IPS-15b (cell line): ENCODE measurements around the gene MAT2B.

ENCODE experiments used
- H3K27me3 ChIP-seq: one replicate; pipeline ENCODE4 v1.6.1; 2013; ENCODE audit warnings: low read length; ENCODE audit not compliant: control insufficient read depth, insufficient read depth
- H3K36me3 ChIP-seq: one replicate; pipeline ENCODE4 v1.6.1; 2013; ENCODE audit warnings: low read length; ENCODE audit not compliant: control insufficient read depth, insufficient read depth
- H3K4me1 ChIP-seq: one replicate; pipeline ENCODE4 v1.6.1; 2013; ENCODE audit warnings: mild to moderate bottlenecking, low read length; ENCODE audit not compliant: control insufficient read depth, insufficient read depth
- H3K4me3 ChIP-seq: one replicate; pipeline ENCODE4 v1.5.1; 2013; ENCODE audit warnings: low read depth, low read length
- H3K9ac ChIP-seq: one replicate; pipeline ENCODE4 v1.6.1; 2013; ENCODE audit warnings: low read depth, mild to moderate bottlenecking, low read length
- H3K9me3 ChIP-seq: one replicate; pipeline ENCODE4 v1.6.1; 2013; ENCODE audit warnings: mild to moderate bottlenecking, low read length; ENCODE audit not compliant: control insufficient read depth, insufficient read depth

Gene MAT2B

GRCh38 chr5:163506095-163506457 is 657 bp downstream of the MAT2B start:
- Histone ChIP-seq H3K9me3 (no peaks in the 10 kb centered on the region), H3K27me3 (no peaks in the 10 kb centered on the region), H3K4me1 (peaks cover 12% of the 10 kb centered on the region), H3K4me3 (peak overlapping the region; percentile 67), H3K9ac (peak overlapping the region; percentile 55), H3K36me3 (no peaks in the 10 kb centered on the region)

GRCh38 chr5:163506726-163507125 is 1.3 kb downstream of the MAT2B start:
- H3K27me3 ChIP-seq = no peaks in the 10 kb centered on the region
- peaks cover 12% of the 10 kb centered on the region for H3K4me1 ChIP-seq
- H3K9ac ChIP-seq = no peak overlapping the region
- H3K36me3 ChIP-seq = no peaks in the 10 kb centered on the region
- H3K9me3 ChIP-seq = no peaks in the 10 kb centered on the region
- peak overlapping the region; percentile 67 for H3K4me3 ChIP-seq

- Histone ChIP-seq H3K4me3 (no peak overlapping the region), H3K4me1 (peaks cover 6% of the 10 kb centered on the region), H3K9ac (no peak overlapping the region), H3K27me3 (no peaks in the 10 kb centered on the region), H3K9me3 (no peaks in the 10 kb centered on the region), H3K36me3 (peaks cover 7% of the 10 kb centered on the region)
These were observed 3.3 kb downstream of the MAT2B start for GRCh38 chr5:163508753-163509152.

- H3K36me3 ChIP-seq = peaks cover 7% of the 10 kb centered on the region
- no peaks in the 10 kb centered on the region for H3K27me3 ChIP-seq
- H3K4me3 ChIP-seq = no peak overlapping the region
- H3K9ac ChIP-seq = no peak overlapping the region
- peaks cover 6% of the 10 kb centered on the region for H3K4me1 ChIP-seq
- no peaks in the 10 kb centered on the region for H3K9me3 ChIP-seq
These were observed 4.0 kb downstream of the MAT2B start for GRCh38 chr5:163509291-163509951.

GRCh38 chr5:163512526-163512925 is 7.1 kb downstream of the MAT2B start:
- Histone ChIP-seq H3K36me3 (peaks cover 21% of the 10 kb centered on the region), H3K4me3 (no peak overlapping the region), H3K9me3 (no peaks in the 10 kb centered on the region), H3K27me3 (no peaks in the 10 kb centered on the region), H3K9ac (no peak overlapping the region), H3K4me1 (peaks cover 6% of the 10 kb centered on the region)

- Histone ChIP-seq H3K4me1 (no peaks in the 10 kb centered on the region), H3K27me3 (no peaks in the 10 kb centered on the region), H3K9me3 (no peaks in the 10 kb centered on the region), H3K36me3 (peaks cover 3% of the 10 kb centered on the region), H3K9ac (no peak overlapping the region), H3K4me3 (no peak overlapping the region)
These were observed 19.7 kb downstream of the MAT2B start for GRCh38 chr5:163525096-163525495.

- Histone ChIP-seq H3K4me3 (no peak overlapping the region), H3K36me3 (no peaks in the 10 kb centered on the region), H3K4me1 (peaks cover 32% of the 10 kb centered on the region), H3K9ac (no peak overlapping the region), H3K9me3 (no peaks in the 10 kb centered on the region), H3K27me3 (no peaks in the 10 kb centered on the region)
These were observed 24.3 kb downstream of the MAT2B start for GRCh38 chr5:163529698-163530097.

- H3K4me1 ChIP-seq = peaks cover 43% of the 10 kb centered on the region
- no peaks in the 10 kb centered on the region for H3K36me3 ChIP-seq
- no peak overlapping the region for H3K9ac ChIP-seq
- no peaks in the 10 kb centered on the region for H3K9me3 ChIP-seq
- H3K4me3 ChIP-seq = no peak overlapping the region
- no peaks in the 10 kb centered on the region for H3K27me3 ChIP-seq
These were observed 25.9 kb downstream of the MAT2B start for GRCh38 chr5:163531272-163531671.

- H3K27me3 ChIP-seq = no peaks in the 10 kb centered on the region
- H3K9me3 ChIP-seq = no peaks in the 10 kb centered on the region
- H3K9ac ChIP-seq = no peak overlapping the region
- H3K4me3 ChIP-seq = no peak overlapping the region
- no peaks in the 10 kb centered on the region for H3K36me3 ChIP-seq
- H3K4me1 ChIP-seq = peaks cover 43% of the 10 kb centered on the region
These were observed 27.0 kb downstream of the MAT2B start for GRCh38 chr5:163532171-163533084.

- no peak overlapping the region for H3K4me3 ChIP-seq
- H3K9me3 ChIP-seq = no peaks in the 10 kb centered on the region
- H3K27me3 ChIP-seq = no peaks in the 10 kb centered on the region
- H3K9ac ChIP-seq = no peak overlapping the region
- H3K4me1 ChIP-seq = peaks cover 43% of the 10 kb centered on the region
- no peaks in the 10 kb centered on the region for H3K36me3 ChIP-seq
These were observed 27.8 kb downstream of the MAT2B start for GRCh38 chr5:163533223-163533622.

- H3K36me3 ChIP-seq = no peaks in the 10 kb centered on the region
- H3K9ac ChIP-seq = no peak overlapping the region
- no peaks in the 10 kb centered on the region for H3K27me3 ChIP-seq
- peak overlapping the region; percentile 6 for H3K4me3 ChIP-seq
- no peaks in the 10 kb centered on the region for H3K9me3 ChIP-seq
- H3K4me1 ChIP-seq = peaks cover 43% of the 10 kb centered on the region
These were observed 29.2 kb downstream of the MAT2B start for GRCh38 chr5:163534492-163535094.
